Colonic mucosa (tissue), 4 donors: ENCODE data around the gene XDH. TPM values are rescaled to one million over a fixed set of nuclear protein-coding genes. Genes with fewer than 3 reads are reported as not detected.

Experiments
- DNase-seq: peaks from one replicate; pipeline ENCODE4 v3.0.0-alpha.2; 2020
- H3K27ac ChIP-seq: fragments of 200-600 bp; one replicate; pipeline ENCODE4 v1.8.0; 2021
- H3K27me3 ChIP-seq: fragments of 200-600 bp; one replicate; pipeline ENCODE4 v1.8.0; 2021
- H3K36me3 ChIP-seq: fragments of 200-600 bp; one replicate; pipeline ENCODE4 v1.8.0; 2021
- H3K4me1 ChIP-seq: fragments of 200-600 bp; one replicate; pipeline ENCODE4 v1.8.0; 2021; ENCODE audit warnings: mild to moderate bottlenecking
- H3K4me3 ChIP-seq: fragments of 200-600 bp; one replicate; pipeline ENCODE4 v1.8.0; 2021
- H3K9ac ChIP-seq, 2 donors: one replicate each; pipeline ENCODE4 v1.7.0; 2013; ENCODE audit warnings: control low read depth in 2 of 2, low read depth in 2 of 2, low read length in 2 of 2
- H3K9me3 ChIP-seq: fragments of 200-600 bp; one replicate; pipeline ENCODE4 v1.8.0; 2021
- CTCF ChIP-seq: fragments of 200-600 bp; IDR thresholded peaks from one replicate; pipeline ENCODE4 v1.8.0; 2022; ENCODE audit warnings: antibody characterized with exemption, mild to moderate bottlenecking
- intact Hi-C: fragments of 100-400 bp; cut with DNase I; formaldehyde crosslinking; loops from one replicate; pipeline ENCODE4 v1.14.1; 2022
- total RNA-seq, 2 donors: library from RNA; stranded (reverse); fragmentation: NEBNext Ultra II Directional in 1 of 2; extraction: Animal tissue kit (Norgen Biotek cat#: 25700) in 1 of 2; gene quantifications; one replicate each; pipeline ENCODE4 v1.2.1, GENCODE V29; 2021
- donor health status: healthy.
- donor health status: DM: no; HTN: no; CAD: no.
- donor health status: DM: no; HTN: no; CAD: no.

Gene XDH
- total RNA-seq, 2 donors from 2014 or later = 18.4 to 44.4 TPM

- Histone ChIP-seq H3K4me1 (no peaks in the 10 kb centered on the region), H3K36me3 (no peaks in the 10 kb centered on the region), H3K27me3 (no peaks in the 10 kb centered on the region), H3K4me3 (no peak overlapping the region), H3K9me3 (no peaks in the 10 kb centered on the region), H3K9ac (no peak overlapping the region), H3K27ac (no peak overlapping the region)
- intact Hi-C loops = no loop called here
- TF ChIP-seq CTCF = no peak
- no peak for DNase-seq
Measured at GRCh38 chr2:31286961-31287550, 127.5 kb downstream of the XDH start.

DNA sequence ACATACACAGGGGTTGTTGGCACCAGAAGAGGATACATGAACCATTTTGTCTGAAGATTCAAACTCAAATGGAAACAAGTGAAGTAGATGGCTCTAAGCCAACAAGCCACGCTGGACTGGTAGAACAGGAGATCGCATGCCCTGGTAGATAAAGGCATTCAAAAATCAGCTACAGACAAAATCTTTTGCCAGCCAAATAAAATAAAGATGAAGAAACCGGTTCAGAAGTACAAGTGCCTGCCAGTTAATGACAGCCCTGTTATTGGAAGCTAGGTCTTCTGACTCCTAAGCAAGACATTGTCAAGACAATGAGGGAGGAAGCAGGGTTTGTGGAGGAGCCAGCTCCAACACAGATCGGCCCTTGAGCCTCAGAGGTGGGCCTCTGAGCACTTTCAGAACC is 128.3 kb downstream of the XDH start:
- Histone ChIP-seq H3K4me1 (no peaks in the 10 kb centered on the region), H3K27me3 (no peaks in the 10 kb centered on the region), H3K4me3 (no peak overlapping the region), H3K36me3 (no peaks in the 10 kb centered on the region), H3K9me3 (no peaks in the 10 kb centered on the region), H3K9ac (no peak overlapping the region), H3K27ac (no peak overlapping the region)
- intact Hi-C loops = no loop called here
- no peak for TF ChIP-seq CTCF
- no peak for DNase-seq

Other genes with a start within 250 kb of the XDH start
- gene CAPN14, start 197.2 kb downstream of the XDH start, total RNA-seq = under 1 TPM in 1 of 2 donors, not detected in 1; 0.08 TPM
- gene EHD3, start 180.6 kb downstream of the XDH start, total RNA-seq = 1 to 10 TPM; 1.0 to 1.1 TPM
- gene SRD5A2, start 166.2 kb upstream of the XDH start, total RNA-seq = not detected